GM18517 (cell line): ENCODE measurements around the gene PLIN1.

Source experiments
- ATAC-seq: cut with Tn5 transposase; IDR thresholded peaks from one replicate; pipeline ENCODE4 v1.9.1; 2021; ENCODE audit warnings: mild to moderate bottlenecking, moderate library complexity; ENCODE audit not compliant: unreplicated experiment

PLIN1 gene

DNA sequence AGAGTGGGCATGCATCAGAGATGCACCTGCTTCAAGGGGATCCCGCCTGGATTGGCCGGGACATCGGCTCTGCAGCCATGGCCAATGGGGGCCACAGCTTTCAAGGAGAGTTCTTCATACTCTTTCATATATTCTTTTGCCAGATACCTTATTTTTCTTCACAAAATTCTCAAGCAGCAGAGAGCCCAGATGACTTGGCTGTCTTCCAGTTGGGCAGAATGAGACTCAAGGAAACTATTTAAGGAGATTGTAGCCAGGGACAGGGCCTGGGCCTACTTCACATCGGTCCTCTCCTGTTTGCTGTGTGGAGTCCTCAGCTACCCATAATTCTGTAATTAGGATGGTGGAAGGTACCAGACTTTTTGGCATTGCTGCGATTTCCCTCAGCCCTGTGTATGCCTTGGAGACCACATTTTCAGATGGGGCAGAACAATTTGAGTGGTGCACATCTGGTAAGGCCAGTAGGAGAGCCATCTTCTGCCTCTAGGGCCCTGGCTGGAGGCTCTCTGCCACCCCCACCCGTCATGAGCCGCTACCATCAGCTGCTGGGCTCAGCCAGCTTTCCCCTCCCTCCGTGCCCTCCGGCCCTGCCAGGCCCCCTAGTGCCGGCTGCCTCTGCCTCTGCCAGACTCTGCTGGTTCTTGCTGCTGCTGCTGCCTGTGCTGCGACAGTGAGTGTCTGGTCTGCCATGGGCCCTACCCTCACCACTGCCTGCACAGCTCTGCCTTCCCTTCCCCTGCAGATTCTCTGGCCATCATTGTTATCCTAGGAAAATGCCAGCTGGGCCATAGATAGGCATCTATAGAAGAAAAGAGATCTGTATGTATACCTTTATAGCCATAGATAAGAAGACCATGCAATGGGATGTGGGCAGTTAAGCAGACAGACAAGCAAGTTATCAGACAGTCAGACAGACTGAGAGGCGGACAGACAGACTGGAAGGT lies 6.7 kb downstream of the PLIN1 start:
- no peak for ATAC-seq

- ATAC-seq: no peak
These were observed 7.5 kb downstream of the PLIN1 start for GRCh38 chr15:89671687-89672086.

DNA sequence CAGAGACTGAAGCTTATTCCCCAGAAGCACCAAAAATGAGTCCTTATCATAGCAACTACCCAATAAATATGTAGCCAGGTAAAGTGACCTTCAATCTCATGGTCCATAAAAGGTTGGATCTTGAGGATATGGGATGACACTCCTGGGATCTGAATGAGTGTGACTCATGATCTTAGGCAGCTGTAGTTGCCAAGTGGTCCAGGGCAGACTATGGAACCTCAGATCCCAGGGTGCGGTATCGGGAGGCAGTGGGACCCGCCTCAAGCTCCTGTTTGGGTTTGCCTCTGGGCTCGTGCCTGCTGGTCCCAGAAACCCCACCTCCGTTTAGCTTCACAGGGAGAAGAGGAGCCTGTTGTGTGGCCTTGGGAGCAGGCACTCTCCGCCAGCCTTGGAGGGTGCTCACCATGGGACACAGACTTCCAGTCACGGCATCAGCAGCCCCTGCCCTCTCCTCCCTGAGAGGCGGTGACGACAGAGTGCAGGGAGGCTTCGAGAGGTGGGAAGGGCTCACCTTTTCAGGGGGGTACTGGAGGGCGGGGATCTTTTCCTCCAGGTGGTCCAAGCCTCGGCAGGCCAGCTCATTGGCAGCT lies 8.1 kb downstream of the PLIN1 start:
- no peak for ATAC-seq

DNA sequence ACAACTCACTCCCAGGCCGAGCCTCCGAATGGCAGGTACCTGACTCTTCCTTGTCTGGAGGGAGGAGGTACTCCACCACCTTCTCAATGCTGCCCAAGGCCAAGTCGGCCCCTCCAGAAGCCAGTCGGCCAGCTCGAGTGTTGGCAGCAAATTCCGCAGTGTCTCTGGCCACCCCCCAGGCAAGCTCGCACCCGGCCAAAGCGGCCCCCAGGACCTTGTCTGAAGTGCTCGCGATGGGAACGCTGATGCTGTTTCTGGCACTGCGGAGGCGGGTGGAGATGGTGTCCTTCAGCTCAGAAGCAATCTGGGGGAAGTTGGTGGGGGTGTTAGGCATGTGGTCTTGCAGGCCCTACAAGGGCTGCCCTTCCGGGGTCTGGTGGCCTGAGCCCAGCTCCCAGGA lies 9.2 kb downstream of the PLIN1 start:
- ATAC-seq: no peak

- no peak for ATAC-seq
These were observed 9.8 kb downstream of the PLIN1 start for GRCh38 chr15:89669309-89669865.

GRCh38 chr15:89668171-89668570 lies 11.0 kb downstream of the PLIN1 start:
- ATAC-seq: no peak

DNA sequence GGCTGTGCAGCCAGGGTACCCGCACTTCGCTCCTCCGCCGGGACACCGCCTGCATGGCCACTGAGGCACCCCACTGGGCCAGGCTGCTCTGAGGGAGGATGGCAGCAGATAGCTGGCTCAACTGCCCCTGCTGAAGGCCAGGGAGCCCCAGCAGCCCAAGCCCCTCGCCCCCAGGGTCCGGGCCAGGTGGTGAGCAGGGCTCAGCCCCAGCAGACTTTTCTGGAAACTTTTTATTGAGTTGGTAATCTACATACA lies 11.5 kb downstream of the PLIN1 start:
- no peak for ATAC-seq

GRCh38 chr15:89666858-89667705 lies 12.1 kb downstream of the PLIN1 start:
- ATAC-seq: no peak

- no peak for ATAC-seq
These were observed 12.8 kb downstream of the PLIN1 start for GRCh38 chr15:89666184-89666857.

DNA sequence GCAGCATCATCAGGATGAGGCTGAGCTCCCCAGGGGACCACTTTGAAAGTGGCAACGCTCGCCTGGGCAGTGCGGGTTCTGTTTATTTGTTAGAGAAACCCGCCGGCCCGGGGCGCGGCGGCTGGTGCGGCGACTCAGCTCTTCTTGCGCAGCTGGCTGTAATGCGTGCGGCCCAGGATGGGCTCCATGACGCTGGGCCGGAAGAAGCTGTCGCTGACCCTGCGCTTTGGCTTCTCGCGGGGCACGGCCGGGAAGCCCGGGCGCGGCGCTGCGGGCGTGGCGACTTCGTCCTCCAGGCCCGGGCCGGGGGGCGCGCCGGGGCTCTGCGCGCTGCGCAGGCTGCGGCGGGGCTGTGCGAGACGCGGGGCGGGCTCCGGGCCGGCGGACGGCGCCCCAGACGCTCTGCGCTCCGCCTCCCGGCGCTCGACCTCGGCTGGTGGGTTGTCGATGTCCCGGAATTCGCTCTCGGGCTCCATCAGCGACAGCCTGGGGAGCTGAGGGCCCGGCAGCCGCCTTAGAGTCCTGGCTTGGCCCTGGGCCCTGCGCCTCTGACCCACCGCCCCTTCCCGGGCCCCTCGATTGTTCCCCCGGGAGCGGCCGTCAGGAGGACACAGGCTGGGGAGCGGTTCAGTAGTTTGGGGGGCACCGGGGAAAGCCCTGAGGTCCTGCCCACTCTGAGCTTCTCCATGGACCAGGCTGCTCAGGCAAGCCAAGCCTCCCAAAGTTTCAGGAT lies 13.6 kb downstream of the PLIN1 start:
- no peak for ATAC-seq

- no peak for ATAC-seq
These were observed 14.5 kb downstream of the PLIN1 start for GRCh38 chr15:89664441-89665350.

GRCh38 chr15:89662893-89663626 lies 16.1 kb downstream of the PLIN1 start:
- no peak for ATAC-seq

GRCh38 chr15:89660556-89660955 lies 18.6 kb downstream of the PLIN1 start:
- no peak for ATAC-seq

DNA sequence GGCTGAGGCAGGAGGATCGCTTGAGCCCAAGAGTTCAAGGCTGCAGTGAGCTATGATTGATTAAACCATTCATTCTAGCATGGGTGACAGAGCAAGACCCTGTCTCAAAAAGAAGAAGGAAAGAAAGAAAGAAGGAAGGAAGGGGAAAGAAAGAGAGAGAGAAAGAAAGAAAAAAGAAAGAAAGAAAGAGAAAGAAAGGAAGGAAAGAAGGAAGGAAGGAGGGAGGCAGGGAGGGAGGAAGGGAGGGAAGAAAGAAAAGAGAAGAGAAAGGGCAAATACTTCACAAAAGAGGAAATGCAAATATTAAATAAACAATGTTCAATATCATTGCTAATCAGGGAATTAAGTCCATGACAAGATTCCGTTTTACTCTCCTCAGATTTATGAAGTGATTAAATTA lies 19.9 kb downstream of the PLIN1 start:
- no peak for ATAC-seq

- ATAC-seq: no peak
These were observed 21.4 kb downstream of the PLIN1 start for GRCh38 chr15:89657686-89658200.

DNA sequence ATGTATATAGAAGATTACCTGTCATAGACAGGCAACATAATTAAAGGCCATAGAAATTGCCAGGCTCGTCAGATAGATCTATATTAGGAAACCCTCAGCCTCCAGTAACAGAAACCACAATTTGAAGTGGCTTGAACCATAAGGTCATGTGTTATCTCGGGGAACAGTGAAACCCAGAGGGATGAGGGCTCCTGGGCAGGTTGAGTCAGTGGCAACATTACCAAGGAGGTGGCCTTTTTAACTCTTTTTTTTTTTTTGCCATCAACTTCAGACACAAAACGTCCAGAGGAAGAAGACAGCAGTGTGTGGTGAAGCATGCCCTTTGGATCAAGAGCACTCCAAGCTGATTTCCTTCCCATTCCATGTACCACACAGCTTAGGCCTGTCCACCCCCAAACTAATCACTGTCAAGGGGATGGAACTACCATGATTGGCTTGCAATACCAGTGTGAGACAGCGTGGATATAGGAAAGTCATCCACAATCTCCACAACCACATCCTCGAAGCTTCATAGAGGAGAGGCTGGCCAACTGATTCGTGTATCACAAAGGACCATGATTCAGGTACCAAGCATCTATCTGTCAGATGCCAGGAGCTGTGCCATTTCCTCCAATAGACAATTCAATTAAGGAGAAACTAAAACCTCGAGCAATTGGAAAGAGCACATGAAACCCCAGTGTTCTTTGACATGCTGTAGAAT lies 22.9 kb downstream of the PLIN1 start:
- no peak for ATAC-seq
